GM12864 (cell line): ENCODE results near the gene GPX3.

Source experiments
- DNase-seq: peaks from one replicate; pipeline ENCODE4 v3.0.0-alpha.2; 2011; ENCODE audit warnings: low read depth
- H3K4me3 ChIP-seq: 2 replicates; pipeline ENCODE4 v1.5.1; 2011; ENCODE audit warnings: mild to moderate bottlenecking, low read depth, low read length, control low read depth
- TF ChIP-seq, protein P1 (sequence below): IDR thresholded peaks from 2 replicates; pipeline ENCODE4 v1.5.1; 2011; ENCODE audit warnings: low read depth, mild to moderate bottlenecking, moderate library complexity, low read length, control low read depth, inconsistent platforms; ENCODE audit errors: missing control alignments

The GPX3 gene

GRCh38 chr5:151019331-151019730, 1.1 kb upstream of the GPX3 start:
- TF ChIP-seq, protein P1, sequence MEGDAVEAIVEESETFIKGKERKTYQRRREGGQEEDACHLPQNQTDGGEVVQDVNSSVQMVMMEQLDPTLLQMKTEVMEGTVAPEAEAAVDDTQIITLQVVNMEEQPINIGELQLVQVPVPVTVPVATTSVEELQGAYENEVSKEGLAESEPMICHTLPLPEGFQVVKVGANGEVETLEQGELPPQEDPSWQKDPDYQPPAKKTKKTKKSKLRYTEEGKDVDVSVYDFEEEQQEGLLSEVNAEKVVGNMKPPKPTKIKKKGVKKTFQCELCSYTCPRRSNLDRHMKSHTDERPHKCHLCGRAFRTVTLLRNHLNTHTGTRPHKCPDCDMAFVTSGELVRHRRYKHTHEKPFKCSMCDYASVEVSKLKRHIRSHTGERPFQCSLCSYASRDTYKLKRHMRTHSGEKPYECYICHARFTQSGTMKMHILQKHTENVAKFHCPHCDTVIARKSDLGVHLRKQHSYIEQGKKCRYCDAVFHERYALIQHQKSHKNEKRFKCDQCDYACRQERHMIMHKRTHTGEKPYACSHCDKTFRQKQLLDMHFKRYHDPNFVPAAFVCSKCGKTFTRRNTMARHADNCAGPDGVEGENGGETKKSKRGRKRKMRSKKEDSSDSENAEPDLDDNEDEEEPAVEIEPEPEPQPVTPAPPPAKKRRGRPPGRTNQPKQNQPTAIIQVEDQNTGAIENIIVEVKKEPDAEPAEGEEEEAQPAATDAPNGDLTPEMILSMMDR = no peak
- DNase-seq = no peak
- H3K4me3 ChIP-seq = no peak overlapping the region

DNA sequence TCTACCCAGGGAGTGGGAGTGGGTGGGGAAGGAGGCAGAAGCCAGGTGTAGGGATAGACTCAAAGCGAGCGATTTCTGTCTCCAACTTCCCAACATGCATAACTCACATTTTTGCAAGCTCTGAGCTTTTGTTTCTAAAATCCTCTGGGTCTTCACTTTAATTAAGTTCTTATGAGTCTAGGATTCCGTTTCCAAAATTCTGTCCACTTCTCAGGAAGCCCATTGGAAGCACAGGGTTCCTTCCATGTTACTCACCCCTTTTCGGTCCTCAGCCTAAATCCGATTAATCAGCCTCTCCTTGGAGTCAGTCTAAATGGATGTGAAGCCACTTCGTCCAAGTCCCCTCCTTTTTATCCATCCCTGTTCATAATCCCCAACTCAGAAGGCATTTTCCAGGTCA, 1.4 kb downstream of the GPX3 start:
- TF ChIP-seq, protein P1 = no peak
- no peak for DNase-seq
- H3K4me3 ChIP-seq = no peak overlapping the region

GRCh38 chr5:151022511-151023018, 2.2 kb downstream of the GPX3 start:
- TF ChIP-seq, protein P1 = no peak
- no peak for DNase-seq
- no peak overlapping the region for H3K4me3 ChIP-seq

DNA sequence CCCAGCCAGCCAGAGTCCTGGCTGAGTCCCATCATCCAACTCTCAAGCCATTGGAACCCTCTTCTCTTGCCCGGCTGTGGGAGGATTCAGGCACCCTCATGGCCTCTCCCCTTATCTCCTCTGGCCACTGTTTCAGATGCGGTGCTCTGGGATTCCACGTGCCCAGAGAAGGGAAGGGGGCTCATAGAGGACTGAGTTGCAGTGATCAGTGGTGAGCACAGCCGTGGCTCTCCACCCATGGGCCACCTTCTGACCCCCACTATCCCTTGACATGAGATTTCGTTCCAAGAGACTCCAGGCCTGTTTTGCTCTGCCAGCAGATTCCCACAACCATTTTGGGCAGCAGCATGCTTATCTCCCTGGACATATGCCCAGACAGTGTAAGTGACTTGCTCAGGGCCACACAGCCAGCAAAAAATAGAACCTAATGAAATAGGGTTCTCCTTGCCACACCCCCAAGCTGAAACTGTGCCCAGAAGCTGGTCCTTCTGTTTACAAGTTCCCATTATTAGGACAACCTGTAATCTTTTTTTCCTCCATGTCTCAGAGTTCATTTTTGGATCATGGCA, 2.7 kb downstream of the GPX3 start:
- TF ChIP-seq, protein P1 = no peak
- no peak overlapping the region for H3K4me3 ChIP-seq
- no peak for DNase-seq

DNA sequence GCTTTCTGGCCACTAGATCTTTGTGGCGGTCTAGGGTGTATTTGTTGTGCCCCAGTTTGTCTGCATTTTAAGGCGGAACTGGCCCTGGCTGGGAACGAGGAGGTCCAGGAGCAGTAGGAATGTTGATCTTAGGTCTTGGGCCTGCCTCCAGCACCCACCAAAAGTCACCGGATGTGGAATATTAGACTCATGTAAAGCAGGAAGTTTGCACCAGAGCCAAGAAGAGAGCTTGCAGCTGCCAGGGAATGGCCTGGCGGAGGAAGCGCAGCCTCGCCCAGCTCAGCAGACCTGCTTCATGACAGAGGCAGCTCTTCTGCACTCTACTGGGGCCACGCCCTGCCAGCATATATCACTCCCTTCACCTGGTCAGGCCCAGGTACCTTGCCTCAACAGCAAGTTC, 3.3 kb downstream of the GPX3 start:
- TF ChIP-seq, protein P1 = no peak
- H3K4me3 ChIP-seq = no peak overlapping the region
- no peak for DNase-seq

DNA sequence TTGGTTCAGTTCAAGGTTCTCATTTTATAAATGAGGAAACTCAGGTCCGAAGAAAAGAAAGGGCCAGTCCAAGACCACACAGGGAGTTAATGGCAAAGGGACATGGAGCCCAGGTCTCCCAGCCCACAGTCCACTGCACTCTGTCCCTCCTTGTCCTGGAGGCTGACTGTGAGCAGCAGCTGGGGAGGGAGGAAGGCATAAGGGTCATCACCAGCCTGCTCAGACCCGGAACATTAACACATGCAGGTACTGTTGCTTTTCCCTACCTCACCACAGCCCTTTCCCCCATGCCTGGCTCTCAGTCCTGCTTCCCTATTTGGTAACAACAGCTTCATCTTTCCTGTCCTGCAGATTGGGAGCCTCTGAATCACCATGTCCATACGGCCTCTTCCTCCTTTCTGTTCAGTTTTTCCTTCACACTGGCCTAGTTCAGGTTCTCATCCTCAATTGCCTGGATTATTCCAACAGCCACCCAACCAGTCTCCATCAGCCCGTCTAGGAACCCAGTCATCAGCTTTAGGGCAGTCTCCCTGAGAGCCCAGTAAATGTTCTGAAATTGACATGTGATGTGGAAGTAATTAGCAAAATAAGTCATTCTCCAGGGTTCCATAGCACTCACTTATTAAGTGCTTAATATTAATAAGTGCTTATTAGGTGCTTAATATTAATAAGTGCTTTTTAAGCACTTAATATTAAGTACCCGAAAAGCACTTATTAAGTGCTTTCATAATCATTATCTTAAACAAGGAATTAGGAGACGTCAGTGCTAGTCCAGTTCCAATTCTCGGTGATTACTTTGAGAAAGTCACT, 4.3 kb downstream of the GPX3 start:
- DNase-seq = no peak
- no peak overlapping the region for H3K4me3 ChIP-seq

More for the DNA sequence above, 4.3 kb downstream of the GPX3 start:
- TF ChIP-seq, protein P1 = no peak
